ENCODE data around the gene SNRPD3.
"Not testable (repeated sequence)": the region's sequence is repeated elsewhere in the genome, so short reads cannot be mapped to it uniquely, and the experiment has no call there.

- not testable (repeated sequence) for TF ChIP-seq EP300 (IDR thresholded peaks at IDR 0.05; ENCODE audit: low read length); BRD4 (IDR thresholded peaks at IDR 0.05); SP1 (CRISPR knock-in tag; IDR thresholded peaks at IDR 0.05); TRIM28 (IDR thresholded peaks at IDR 0.05); ZFP36 (IDR thresholded peaks at IDR 0.05; ENCODE audit: low read depth, low read length, partially characterized antibody); MXI1 (IDR thresholded peaks at IDR 0.05; ENCODE audit: low read depth, low read length); SREBF1 (IDR thresholded peaks at IDR 0.05; ENCODE audit: borderline replicate concordance, low read depth, low read length)
- TF ChIP-seq, protein P1, sequence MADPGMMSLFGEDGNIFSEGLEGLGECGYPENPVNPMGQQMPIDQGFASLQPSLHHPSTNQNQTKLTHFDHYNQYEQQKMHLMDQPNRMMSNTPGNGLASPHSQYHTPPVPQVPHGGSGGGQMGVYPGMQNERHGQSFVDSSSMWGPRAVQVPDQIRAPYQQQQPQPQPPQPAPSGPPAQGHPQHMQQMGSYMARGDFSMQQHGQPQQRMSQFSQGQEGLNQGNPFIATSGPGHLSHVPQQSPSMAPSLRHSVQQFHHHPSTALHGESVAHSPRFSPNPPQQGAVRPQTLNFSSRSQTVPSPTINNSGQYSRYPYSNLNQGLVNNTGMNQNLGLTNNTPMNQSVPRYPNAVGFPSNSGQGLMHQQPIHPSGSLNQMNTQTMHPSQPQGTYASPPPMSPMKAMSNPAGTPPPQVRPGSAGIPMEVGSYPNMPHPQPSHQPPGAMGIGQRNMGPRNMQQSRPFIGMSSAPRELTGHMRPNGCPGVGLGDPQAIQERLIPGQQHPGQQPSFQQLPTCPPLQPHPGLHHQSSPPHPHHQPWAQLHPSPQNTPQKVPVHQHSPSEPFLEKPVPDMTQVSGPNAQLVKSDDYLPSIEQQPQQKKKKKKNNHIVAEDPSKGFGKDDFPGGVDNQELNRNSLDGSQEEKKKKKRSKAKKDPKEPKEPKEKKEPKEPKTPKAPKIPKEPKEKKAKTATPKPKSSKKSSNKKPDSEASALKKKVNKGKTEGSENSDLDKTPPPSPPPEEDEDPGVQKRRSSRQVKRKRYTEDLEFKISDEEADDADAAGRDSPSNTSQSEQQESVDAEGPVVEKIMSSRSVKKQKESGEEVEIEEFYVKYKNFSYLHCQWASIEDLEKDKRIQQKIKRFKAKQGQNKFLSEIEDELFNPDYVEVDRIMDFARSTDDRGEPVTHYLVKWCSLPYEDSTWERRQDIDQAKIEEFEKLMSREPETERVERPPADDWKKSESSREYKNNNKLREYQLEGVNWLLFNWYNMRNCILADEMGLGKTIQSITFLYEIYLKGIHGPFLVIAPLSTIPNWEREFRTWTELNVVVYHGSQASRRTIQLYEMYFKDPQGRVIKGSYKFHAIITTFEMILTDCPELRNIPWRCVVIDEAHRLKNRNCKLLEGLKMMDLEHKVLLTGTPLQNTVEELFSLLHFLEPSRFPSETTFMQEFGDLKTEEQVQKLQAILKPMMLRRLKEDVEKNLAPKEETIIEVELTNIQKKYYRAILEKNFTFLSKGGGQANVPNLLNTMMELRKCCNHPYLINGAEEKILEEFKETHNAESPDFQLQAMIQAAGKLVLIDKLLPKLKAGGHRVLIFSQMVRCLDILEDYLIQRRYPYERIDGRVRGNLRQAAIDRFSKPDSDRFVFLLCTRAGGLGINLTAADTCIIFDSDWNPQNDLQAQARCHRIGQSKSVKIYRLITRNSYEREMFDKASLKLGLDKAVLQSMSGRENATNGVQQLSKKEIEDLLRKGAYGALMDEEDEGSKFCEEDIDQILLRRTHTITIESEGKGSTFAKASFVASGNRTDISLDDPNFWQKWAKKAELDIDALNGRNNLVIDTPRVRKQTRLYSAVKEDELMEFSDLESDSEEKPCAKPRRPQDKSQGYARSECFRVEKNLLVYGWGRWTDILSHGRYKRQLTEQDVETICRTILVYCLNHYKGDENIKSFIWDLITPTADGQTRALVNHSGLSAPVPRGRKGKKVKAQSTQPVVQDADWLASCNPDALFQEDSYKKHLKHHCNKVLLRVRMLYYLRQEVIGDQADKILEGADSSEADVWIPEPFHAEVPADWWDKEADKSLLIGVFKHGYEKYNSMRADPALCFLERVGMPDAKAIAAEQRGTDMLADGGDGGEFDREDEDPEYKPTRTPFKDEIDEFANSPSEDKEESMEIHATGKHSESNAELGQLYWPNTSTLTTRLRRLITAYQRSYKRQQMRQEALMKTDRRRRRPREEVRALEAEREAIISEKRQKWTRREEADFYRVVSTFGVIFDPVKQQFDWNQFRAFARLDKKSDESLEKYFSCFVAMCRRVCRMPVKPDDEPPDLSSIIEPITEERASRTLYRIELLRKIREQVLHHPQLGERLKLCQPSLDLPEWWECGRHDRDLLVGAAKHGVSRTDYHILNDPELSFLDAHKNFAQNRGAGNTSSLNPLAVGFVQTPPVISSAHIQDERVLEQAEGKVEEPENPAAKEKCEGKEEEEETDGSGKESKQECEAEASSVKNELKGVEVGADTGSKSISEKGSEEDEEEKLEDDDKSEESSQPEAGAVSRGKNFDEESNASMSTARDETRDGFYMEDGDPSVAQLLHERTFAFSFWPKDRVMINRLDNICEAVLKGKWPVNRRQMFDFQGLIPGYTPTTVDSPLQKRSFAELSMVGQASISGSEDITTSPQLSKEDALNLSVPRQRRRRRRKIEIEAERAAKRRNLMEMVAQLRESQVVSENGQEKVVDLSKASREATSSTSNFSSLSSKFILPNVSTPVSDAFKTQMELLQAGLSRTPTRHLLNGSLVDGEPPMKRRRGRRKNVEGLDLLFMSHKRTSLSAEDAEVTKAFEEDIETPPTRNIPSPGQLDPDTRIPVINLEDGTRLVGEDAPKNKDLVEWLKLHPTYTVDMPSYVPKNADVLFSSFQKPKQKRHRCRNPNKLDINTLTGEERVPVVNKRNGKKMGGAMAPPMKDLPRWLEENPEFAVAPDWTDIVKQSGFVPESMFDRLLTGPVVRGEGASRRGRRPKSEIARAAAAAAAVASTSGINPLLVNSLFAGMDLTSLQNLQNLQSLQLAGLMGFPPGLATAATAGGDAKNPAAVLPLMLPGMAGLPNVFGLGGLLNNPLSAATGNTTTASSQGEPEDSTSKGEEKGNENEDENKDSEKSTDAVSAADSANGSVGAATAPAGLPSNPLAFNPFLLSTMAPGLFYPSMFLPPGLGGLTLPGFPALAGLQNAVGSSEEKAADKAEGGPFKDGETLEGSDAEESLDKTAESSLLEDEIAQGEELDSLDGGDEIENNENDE (IDR thresholded peaks at IDR 0.05; ENCODE audit: low read depth, low read length) = not testable (repeated sequence)
These were observed 66.8 kb downstream of the SNRPD3 start for GRCh38 chr22:24622596-24622995.
